Vagina (tissue), 2 donors: ENCODE measurements around the gene ENTHD1. TPM values are rescaled to one million over a fixed set of nuclear protein-coding genes. Genes with fewer than 3 reads are reported as not detected.
A peak's percentile ranks its signal among the peaks of the same experiment; 100 is the strongest.

Experiments
- DNase-seq, 2 donors: peaks; one replicate each; pipeline ENCODE4 v3.0.0-alpha.2; 2017; ENCODE audit errors: extremely low spot score in 2 of 2
- H3K27ac ChIP-seq: fragments of 200-600 bp; sonication (generic); one replicate; pipeline ENCODE4 v1.5.1; 2019
- H3K27me3 ChIP-seq: fragments of 200-600 bp; sonication (generic); one replicate; pipeline ENCODE4 v1.5.1; 2019
- H3K36me3 ChIP-seq, 2 donors: fragments of 200-600 bp; sonication (generic); one replicate each; pipeline ENCODE4 v1.5.1; 2017 to 2019
- H3K4me1 ChIP-seq: fragments of 200-600 bp; sonication (generic); one replicate; pipeline ENCODE4 v1.5.1; 2019
- H3K4me3 ChIP-seq, 2 donors: fragments of 200-600 bp; sonication (generic); 1 replicate in 1 of 2; 2 replicates in 1 of 2; pipeline ENCODE4 v1.5.1; 2016 to 2019
- H3K9me3 ChIP-seq: fragments of 200-600 bp; sonication (generic); one replicate; pipeline ENCODE4 v1.5.1; 2019
- POLR2A ChIP-seq, 2 donors: fragments of 450-650 bp; IDR thresholded peaks; one replicate each; pipeline ENCODE4 v1.6.1; 2017; ENCODE audit warnings: antibody characterized with exemption in 2 of 2, mild to moderate bottlenecking in 2 of 2, moderate library complexity in 2 of 2
- POLR2AphosphoS5 ChIP-seq, 2 donors: sonication (generic); formaldehyde crosslinking; IDR thresholded peaks; one replicate each; pipeline ENCODE4 v1.9.0; 2017; ENCODE audit warnings: antibody characterized with exemption in 2 of 2, mild to moderate bottlenecking in 2 of 2, low read depth in 1 of 2; ENCODE audit not compliant: insufficient read depth in 1 of 2
- intact Hi-C: fragments of 100-400 bp; cut with DNase I; formaldehyde crosslinking; loops from one replicate; pipeline ENCODE4 v1.15.1; 2023
- total RNA-seq: library from RNA; depleted of rRNA; stranded (reverse); fragments of >200 nt; gene quantifications from one replicate; pipeline ENCODE4 v1.2.3, GENCODE V29; 2016
- TF ChIP-seq, protein P1 (sequence below), 3 experiments: fragments of 450-650 bp in 2 of 3; fragments of 200-600 bp in 1 of 3; sonication (generic) in 1 of 3; IDR thresholded peaks; one replicate each; pipeline ENCODE4 v1.5.1; 2017 to 2019; ENCODE audit warnings: antibody characterized with exemption in 3 of 3, mild to moderate bottlenecking in 2 of 3, moderate library complexity in 2 of 3

Gene ENTHD1
- total RNA-seq, 1 donor from 2014 or later, result not detected

DNA sequence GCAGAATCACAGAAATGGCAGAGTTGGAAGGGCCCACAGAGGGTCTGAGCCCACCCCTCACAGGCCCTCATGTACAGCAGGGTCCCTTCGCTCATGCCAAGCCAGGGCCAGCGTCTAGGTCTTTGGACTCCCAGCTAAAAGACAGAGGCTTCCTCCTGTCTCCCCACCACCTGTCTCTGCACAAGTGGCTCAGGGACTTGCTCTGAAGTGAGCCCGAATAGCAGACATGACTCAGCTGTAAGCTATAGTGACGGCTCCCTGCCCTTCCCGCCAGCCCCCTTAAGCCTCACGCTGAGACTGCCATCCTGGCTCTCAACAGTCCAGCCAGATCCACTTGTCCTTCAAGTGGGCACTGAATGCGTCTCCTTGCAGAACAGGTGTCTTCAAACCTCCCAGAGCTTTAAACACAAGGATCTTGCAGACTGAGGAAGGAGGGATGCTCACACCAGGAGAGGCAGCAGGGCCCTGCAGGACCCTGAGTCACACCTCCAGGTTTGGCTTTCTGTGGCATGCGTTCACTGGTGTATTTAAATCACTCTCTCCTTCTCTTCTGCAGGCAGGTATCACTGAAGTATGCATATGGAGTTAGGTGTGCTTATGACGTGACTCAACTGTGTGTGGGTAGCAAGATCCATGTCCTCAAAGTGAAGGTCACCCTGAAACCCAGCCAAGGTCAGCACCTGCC is 168.1 kb downstream of the ENTHD1 start:
- no peak overlapping the region for H3K4me3 ChIP-seq
- H3K27ac ChIP-seq, result no peak overlapping the region
- no peaks in the 10 kb centered on the region for H3K9me3 ChIP-seq
- H3K4me1 ChIP-seq, result no peaks in the 10 kb centered on the region
- no peaks in the 10 kb centered on the region for H3K36me3 ChIP-seq
- DNase-seq, result peak in 1 of 2 donors; percentile 79
- no peaks in the 10 kb centered on the region for H3K27me3 ChIP-seq
- TF ChIP-seq, protein P1, sequence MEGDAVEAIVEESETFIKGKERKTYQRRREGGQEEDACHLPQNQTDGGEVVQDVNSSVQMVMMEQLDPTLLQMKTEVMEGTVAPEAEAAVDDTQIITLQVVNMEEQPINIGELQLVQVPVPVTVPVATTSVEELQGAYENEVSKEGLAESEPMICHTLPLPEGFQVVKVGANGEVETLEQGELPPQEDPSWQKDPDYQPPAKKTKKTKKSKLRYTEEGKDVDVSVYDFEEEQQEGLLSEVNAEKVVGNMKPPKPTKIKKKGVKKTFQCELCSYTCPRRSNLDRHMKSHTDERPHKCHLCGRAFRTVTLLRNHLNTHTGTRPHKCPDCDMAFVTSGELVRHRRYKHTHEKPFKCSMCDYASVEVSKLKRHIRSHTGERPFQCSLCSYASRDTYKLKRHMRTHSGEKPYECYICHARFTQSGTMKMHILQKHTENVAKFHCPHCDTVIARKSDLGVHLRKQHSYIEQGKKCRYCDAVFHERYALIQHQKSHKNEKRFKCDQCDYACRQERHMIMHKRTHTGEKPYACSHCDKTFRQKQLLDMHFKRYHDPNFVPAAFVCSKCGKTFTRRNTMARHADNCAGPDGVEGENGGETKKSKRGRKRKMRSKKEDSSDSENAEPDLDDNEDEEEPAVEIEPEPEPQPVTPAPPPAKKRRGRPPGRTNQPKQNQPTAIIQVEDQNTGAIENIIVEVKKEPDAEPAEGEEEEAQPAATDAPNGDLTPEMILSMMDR (IDR thresholded peaks at IDR 0.05), result no peak
- TF ChIP-seq POLR2A (IDR thresholded peaks at IDR 0.05), result no peak
- TF ChIP-seq POLR2AphosphoS5 (IDR thresholded peaks at IDR 0.05; ENCODE audit: insufficient read depth in 1 of 2, low read depth in 1 of 2), result no peak
- intact Hi-C loops, result no loop called here

DNA sequence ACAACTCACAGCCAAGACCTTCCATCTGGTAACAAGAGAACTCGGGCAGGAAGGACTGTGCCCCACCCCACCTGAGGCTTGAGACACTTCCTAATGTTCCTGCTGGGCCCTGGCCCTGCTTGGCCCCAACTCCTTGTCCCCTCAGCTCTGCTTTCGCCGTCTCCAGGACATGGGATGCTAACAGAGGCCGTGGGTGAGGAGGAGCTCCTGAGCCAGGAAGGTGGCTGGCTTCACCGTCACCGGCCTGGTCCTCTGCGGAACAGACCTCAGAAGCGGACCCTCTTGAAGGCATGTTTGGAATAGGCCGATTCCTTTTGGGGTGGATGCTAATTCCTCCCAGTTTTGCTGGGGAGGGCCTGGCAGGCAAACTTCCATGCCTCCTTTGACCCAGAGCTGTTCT is 168.7 kb downstream of the ENTHD1 start:
- no peaks in the 10 kb centered on the region for H3K36me3 ChIP-seq
- no peak overlapping the region for H3K27ac ChIP-seq
- intact Hi-C loops, result no loop called here
- H3K4me1 ChIP-seq, result no peaks in the 10 kb centered on the region
- no peak overlapping the region for H3K4me3 ChIP-seq
- H3K9me3 ChIP-seq, result no peaks in the 10 kb centered on the region
- no peak for DNase-seq
- TF ChIP-seq POLR2AphosphoS5 (IDR thresholded peaks at IDR 0.05; ENCODE audit: insufficient read depth in 1 of 2, low read depth in 1 of 2) (no peak), POLR2A (IDR thresholded peaks at IDR 0.05) (no peak)
- TF ChIP-seq, protein P1 (IDR thresholded peaks at IDR 0.05), result no peak
- H3K27me3 ChIP-seq, result no peaks in the 10 kb centered on the region

DNA sequence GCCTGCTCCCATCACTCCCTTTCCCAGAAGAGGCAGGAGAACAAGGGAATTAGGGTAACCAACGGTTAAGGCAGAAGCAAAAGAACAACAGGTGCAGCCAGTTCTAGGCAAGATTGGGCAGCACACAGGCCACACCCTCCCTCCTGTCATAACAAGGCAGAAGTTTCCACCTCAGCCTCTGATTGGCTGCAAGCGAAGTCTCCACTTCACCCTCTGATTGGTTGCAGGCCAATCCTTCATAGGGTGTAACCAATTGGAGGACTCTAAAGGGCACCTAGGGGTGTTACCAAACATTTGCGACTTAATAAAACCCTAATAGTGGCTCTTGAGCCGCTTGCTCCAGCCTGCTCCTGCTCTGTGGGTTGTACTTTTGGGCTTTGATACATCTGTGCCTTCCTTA is 169.2 kb downstream of the ENTHD1 start:
- peak in 1 of 2 donors; percentile 19 for DNase-seq

DNA sequence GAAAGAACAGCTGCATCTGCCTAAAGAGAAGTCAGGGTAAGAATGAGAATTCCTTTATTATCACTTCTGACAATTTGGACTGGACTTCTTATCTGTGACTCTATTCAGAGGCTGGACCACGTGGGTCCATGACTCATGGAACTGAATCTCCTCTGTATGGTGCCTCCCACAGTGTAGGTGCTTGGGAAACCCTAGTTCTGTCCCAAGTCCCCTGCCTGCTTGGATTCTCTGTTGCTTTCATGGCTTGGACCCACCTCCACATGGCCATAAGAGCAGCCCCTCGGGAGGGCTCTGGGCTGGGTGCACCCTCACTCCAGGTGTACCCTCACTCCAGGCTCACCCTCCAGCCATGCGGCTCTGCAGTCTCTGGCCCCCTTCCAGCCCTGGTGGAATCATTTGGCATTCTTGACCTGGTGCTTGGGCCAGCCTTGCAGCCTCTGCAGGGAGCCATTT is 169.6 kb downstream of the ENTHD1 start:
- DNase-seq, result peak in 1 of 2 donors; percentile 74

More for the DNA sequence above, 169.2 kb downstream of the ENTHD1 start:
- Histone ChIP-seq H3K36me3 (no peaks in the 10 kb centered on the region), H3K9me3 (no peaks in the 10 kb centered on the region), H3K4me3 (no peak overlapping the region), H3K27ac (no peak overlapping the region), H3K27me3 (no peaks in the 10 kb centered on the region), H3K4me1 (no peaks in the 10 kb centered on the region)
- intact Hi-C loops, result no loop called here
- TF ChIP-seq POLR2A (IDR thresholded peaks at IDR 0.05), result no peak
- TF ChIP-seq POLR2AphosphoS5 (IDR thresholded peaks at IDR 0.05; ENCODE audit: insufficient read depth in 1 of 2, low read depth in 1 of 2), result no peak
- TF ChIP-seq, protein P1 (IDR thresholded peaks at IDR 0.05), result no peak

More for the DNA sequence above, 169.6 kb downstream of the ENTHD1 start:
- no peak for TF ChIP-seq POLR2A (IDR thresholded peaks at IDR 0.05)
- TF ChIP-seq, protein P1 (IDR thresholded peaks at IDR 0.05), result no peak
- no peak for TF ChIP-seq POLR2AphosphoS5 (IDR thresholded peaks at IDR 0.05; ENCODE audit: insufficient read depth in 1 of 2, low read depth in 1 of 2)
- H3K36me3 ChIP-seq, result no peaks in the 10 kb centered on the region
- H3K4me3 ChIP-seq, result no peak overlapping the region
- H3K9me3 ChIP-seq, result no peaks in the 10 kb centered on the region
- intact Hi-C loops, result no loop called here
- no peak overlapping the region for H3K27ac ChIP-seq
- no peaks in the 10 kb centered on the region for H3K4me1 ChIP-seq
- H3K27me3 ChIP-seq, result no peaks in the 10 kb centered on the region
